ENCODE data around the gene OPHN1.

GRCh38 chrX:68463880-68464279 is 30.6 kb upstream of the OPHN1 start:
- TF ChIP-seq, protein P1, sequence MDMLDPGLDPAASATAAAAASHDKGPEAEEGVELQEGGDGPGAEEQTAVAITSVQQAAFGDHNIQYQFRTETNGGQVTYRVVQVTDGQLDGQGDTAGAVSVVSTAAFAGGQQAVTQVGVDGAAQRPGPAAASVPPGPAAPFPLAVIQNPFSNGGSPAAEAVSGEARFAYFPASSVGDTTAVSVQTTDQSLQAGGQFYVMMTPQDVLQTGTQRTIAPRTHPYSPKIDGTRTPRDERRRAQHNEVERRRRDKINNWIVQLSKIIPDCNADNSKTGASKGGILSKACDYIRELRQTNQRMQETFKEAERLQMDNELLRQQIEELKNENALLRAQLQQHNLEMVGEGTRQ (IDR thresholded peaks at IDR 0.05; ENCODE audit: low read depth, low read length) = no peak
- TF ChIP-seq, protein P1 (CRISPR knock-in tag; IDR thresholded peaks at IDR 0.05; ENCODE audit: borderline replicate concordance) = no peak
- TF ChIP-seq ELF4 (CRISPR knock-in tag; IDR thresholded peaks at IDR 0.05; ENCODE audit: borderline replicate concordance) (no peak), NR2C2 (CRISPR knock-in tag; IDR thresholded peaks at IDR 0.05; ENCODE audit: borderline replicate concordance) (no peak), MYC (CRISPR knock-in tag; IDR thresholded peaks at IDR 0.05; ENCODE audit: borderline replicate concordance) (no peak), SRSF9 (IDR thresholded peaks at IDR 0.05; ENCODE audit: borderline replicate concordance, insufficient read depth, low read depth, low read length, poor library complexity, severe bottlenecking) (no peak), BHLHE40 (IDR thresholded peaks at IDR 0.05; ENCODE audit: low read length) (no peak), ZNF782 (CRISPR knock-in tag; IDR thresholded peaks at IDR 0.05; ENCODE audit: borderline replicate concordance) (no peak)

Measured in HepG2 (cell line).